Memory B cell (primary cell): ENCODE measurements around the gene ERCC4.

Source experiments
- ATAC-seq: fragments of 150-1000 bp; cut with Tn5 transposase; 2 replicates; pipeline ENCODE4 v1.10.0; 2021; ENCODE audit warnings: low read depth, mild to moderate bottlenecking, moderate library complexity
- DNase-seq, 2 donors: peaks; one replicate each; pipeline ENCODE4 v3.0.0; 2022; ENCODE audit warnings: low spot score in 2 of 2
- H3K27ac Mint-ChIP-seq: one replicate; pipeline ENCODE4 v1.8.0; 2022; ENCODE audit warnings: mild to moderate bottlenecking, moderate library complexity, mixed read lengths
- H3K27me3 Mint-ChIP-seq: one replicate; pipeline ENCODE4 v1.8.0; 2022; ENCODE audit warnings: mixed read lengths
- H3K36me3 Mint-ChIP-seq: one replicate; pipeline ENCODE4 v1.8.0; 2022; ENCODE audit warnings: mild to moderate bottlenecking, mixed read lengths
- H3K4me1 Mint-ChIP-seq: one replicate; pipeline ENCODE4 v1.8.0; 2022; ENCODE audit warnings: mixed read lengths
- H3K4me3 Mint-ChIP-seq: one replicate; pipeline ENCODE4 v1.8.0; 2022; ENCODE audit warnings: mild to moderate bottlenecking, moderate library complexity, mixed read lengths
- H3K9me3 Mint-ChIP-seq: one replicate; pipeline ENCODE4 v1.8.0; 2022; ENCODE audit warnings: mixed read lengths

Gene ERCC4

DNA sequence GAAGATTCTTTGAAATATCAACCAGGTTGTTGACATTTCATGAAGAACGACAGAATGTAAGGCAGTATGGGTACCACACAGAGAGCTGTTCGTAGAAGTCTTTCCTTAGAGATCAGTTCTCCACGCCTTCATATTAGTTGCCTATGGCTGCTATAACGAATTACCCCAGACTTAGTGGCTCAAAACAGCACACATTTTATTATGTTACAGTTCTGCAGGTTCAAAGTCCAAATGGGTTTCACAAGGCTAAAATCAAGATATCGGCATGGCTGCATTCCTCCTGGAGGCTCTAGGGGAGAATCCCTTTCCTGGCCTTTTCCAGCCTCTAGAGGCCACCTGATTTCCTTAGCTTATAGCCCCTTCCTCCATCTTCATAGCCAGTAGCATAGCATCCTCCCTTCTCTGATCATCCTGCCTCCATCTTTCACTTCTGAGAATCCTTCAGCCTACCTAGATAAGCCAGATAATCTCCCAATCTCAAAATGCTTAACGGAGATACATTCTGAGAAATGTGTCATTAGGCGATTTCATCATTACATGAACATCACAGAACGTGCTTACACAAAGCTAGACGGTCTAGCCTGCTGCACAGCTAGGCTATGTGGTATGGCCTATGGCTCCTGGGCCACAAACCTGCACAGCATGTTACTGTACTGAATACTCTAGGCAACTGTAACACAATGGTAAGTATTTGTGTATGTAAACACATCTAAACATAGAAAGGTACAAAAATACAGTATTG is 26.0 kb downstream of the ERCC4 start:
- H3K9me3 Mint-ChIP-seq: peaks cover 1% of the 10 kb centered on the region
- peaks cover 37% of the 10 kb centered on the region for H3K36me3 Mint-ChIP-seq
- peaks cover 3% of the 10 kb centered on the region for H3K4me1 Mint-ChIP-seq
- no peaks in the 10 kb centered on the region for H3K27me3 Mint-ChIP-seq
- H3K27ac Mint-ChIP-seq: no peak overlapping the region
- ATAC-seq: no peak
- H3K4me3 Mint-ChIP-seq: no peak overlapping the region
- no peak for DNase-seq

DNA sequence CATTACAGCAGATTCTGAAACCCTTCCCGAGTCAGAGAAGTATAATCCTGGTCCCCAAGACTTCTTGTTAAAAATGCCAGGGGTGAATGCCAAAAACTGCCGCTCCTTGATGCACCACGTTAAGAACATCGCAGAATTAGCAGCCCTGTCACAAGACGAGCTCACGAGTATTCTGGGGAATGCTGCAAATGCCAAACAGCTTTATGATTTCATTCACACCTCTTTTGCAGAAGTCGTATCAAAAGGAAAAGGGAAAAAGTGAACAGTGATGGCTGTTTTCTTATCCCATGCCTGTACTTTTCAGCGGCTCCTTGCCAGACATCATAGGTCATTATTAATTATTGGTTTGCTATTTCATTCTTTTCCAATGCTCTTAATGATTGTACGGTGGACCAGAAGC is 28.1 kb downstream of the ERCC4 start:
- Mint-ChIP-seq H3K36me3 (peaks cover 37% of the 10 kb centered on the region), H3K27me3 (no peaks in the 10 kb centered on the region), H3K4me3 (no peak overlapping the region), H3K4me1 (no peaks in the 10 kb centered on the region), H3K27ac (no peak overlapping the region), H3K9me3 (no peaks in the 10 kb centered on the region)
- no peak for ATAC-seq
- no peak for DNase-seq

DNA sequence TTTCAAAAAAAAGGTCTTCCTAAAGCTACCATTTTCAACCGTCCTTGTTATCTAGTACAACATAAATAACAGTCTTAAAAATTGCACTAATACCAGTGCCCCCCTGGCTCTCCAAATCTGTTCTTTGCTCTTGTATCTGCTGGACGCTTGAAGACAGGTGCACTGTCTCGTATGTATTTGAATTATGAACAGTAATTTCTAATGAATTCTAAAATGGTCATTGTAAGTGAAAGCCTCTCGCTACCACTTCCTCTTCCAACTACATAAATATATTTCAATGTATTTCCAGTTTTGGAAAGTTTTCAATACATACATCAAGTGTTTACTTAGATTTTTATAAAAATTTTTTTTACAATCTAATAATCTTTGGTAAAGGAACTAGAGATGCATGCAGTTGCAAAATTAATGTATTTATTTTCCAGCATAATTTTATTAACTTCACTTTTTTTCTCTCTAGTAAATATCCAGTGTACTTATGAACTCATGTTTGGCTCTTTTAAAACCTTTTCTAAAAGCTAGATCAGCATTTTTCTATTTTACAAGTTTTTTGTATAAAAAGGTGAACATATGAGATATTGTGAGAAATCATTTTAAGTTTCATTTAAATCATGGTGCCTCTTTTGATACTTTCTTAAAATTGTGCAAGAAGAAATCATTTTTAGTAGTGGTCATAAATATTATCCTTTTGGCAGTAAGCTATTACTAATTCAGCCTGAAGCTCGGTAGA is 31.0 kb downstream of the ERCC4 start:
- Mint-ChIP-seq H3K4me3 (no peak overlapping the region), H3K9me3 (no peaks in the 10 kb centered on the region), H3K36me3 (peaks cover 21% of the 10 kb centered on the region), H3K4me1 (peaks cover 3% of the 10 kb centered on the region), H3K27me3 (peaks cover 2% of the 10 kb centered on the region), H3K27ac (no peak overlapping the region)
- DNase-seq (no peak), ATAC-seq (no peak)

DNA sequence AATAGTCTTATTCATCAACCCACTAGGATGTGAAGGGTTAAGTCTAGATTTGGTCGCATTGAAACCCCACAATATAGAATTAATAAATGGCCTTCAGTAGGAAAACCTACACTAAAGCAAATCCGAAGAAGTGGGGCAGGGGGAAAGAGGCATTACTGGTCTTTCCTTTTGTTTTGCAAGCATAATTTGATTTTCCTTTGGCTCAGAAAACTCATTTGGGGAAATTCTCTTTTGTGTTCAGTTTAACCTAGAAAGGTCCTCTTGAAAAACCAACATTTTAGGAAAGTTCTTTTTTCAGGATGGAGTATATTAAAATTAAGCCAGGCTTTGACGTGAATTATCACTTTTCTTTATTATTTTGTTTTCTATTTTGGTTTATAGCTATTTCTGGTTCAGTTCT is 31.7 kb downstream of the ERCC4 start:
- Mint-ChIP-seq H3K27ac (no peak overlapping the region), H3K36me3 (peaks cover 16% of the 10 kb centered on the region), H3K4me3 (no peak overlapping the region), H3K9me3 (no peaks in the 10 kb centered on the region), H3K27me3 (peaks cover 2% of the 10 kb centered on the region), H3K4me1 (peaks cover 10% of the 10 kb centered on the region)
- no peak for ATAC-seq
- DNase-seq: no peak

DNA sequence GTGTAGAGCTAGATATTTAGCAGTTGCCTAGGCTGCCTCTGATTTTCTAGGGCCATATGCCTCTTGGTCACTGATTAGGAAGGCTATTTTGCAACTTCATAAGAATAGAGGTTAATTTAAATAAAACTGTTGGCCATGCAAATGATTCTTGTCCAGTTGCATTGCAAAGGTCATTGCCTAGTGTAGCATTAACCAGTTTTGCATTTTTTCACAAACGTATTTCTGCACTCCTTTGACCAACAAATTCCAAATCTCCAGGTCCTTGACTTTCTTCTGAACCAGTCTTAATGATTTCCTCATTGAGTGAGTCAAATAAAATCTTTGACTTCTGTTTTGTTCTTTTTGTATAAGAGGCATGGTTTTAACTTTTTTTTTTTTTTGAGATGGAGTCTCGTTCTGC is 33.5 kb downstream of the ERCC4 start:
- no peak overlapping the region for H3K4me3 Mint-ChIP-seq
- peaks cover 4% of the 10 kb centered on the region for H3K27me3 Mint-ChIP-seq
- DNase-seq (no peak), ATAC-seq (no peak)
- no peak overlapping the region for H3K27ac Mint-ChIP-seq
- H3K36me3 Mint-ChIP-seq: peaks cover 6% of the 10 kb centered on the region
- H3K9me3 Mint-ChIP-seq: no peaks in the 10 kb centered on the region
- H3K4me1 Mint-ChIP-seq: peaks cover 19% of the 10 kb centered on the region

DNA sequence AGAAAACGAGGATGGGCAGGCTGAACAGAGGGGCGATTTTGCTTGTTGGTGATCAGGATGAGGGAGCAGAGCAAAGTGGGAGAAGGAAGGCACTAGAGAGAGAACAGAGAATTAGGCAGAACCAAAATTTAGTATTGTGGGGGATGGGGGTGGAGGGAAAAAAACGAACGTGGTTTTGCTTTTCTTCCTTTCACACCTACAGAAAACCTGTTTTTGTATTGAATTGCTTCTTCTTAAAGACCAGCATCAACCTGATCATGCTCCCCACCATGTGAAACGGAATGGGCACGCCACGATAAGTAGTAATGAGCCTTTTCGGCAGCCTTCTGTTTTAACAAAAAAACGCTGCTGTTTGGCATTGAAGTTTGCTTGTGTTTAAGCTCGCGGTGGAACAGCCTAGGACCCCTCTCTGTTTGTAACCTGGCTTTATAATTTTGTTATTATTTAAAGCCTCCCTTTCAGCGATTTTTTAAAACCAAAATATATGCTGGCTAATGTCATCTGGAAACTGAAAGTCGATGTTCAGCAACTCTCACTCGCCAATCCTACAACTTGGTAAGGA is 36.8 kb downstream of the ERCC4 start:
- H3K9me3 Mint-ChIP-seq: no peaks in the 10 kb centered on the region
- H3K4me1 Mint-ChIP-seq: peaks cover 19% of the 10 kb centered on the region
- H3K27ac Mint-ChIP-seq: peak overlapping the region; percentile 25
- peak overlapping the region; percentile 86 for H3K4me3 Mint-ChIP-seq
- H3K27me3 Mint-ChIP-seq: peaks cover 7% of the 10 kb centered on the region
- DNase-seq: no peak
- no peaks in the 10 kb centered on the region for H3K36me3 Mint-ChIP-seq
- ATAC-seq: peak; percentile 38

DNA sequence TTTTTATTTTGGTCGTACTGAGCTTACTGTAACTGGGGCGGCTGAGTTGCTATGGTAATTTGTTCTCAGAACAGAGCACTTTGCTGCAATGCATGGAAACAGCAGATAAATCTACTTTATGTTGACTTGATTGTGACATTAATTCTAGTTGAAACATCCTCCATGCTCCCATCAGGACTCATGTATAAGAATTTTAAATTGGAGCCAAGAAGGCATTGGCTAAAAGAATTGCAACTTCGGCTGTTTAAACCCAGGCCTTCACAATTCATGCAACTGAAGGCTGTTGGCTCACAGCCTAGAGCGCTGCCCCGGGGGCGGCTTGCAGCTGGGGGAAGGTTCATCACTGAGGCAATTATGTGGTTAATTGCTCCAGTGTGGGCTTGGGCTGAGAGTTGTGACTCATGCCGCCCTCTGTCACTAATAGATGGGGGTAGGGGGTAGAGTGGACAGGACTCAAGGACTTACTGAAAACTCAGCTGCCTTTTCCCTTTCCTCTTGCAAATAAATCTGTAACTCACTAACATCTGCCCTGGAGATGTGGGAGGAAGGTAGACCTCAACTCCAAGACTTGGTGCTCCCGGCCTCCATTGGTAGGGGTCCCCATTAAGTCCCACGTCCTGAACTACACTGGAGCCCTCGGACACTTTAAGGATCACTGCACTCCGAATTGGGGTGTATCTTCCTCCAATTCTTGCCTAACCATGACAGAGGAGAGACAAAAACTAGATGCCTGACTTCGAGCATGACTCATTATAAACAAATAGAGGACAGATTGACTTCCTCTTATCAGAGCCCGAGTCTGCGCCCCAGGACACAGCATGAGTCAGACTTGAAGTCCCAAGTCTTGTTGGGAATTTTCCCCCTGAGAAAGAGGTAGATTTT is 37.5 kb downstream of the ERCC4 start:
- H3K27ac Mint-ChIP-seq: no peak overlapping the region
- DNase-seq (peak in 1 of 2 donors; percentile 7), ATAC-seq (peak; percentile 91)
- H3K4me1 Mint-ChIP-seq: peaks cover 19% of the 10 kb centered on the region
- peaks cover 7% of the 10 kb centered on the region for H3K27me3 Mint-ChIP-seq
- H3K4me3 Mint-ChIP-seq: peak overlapping the region; percentile 86
- H3K9me3 Mint-ChIP-seq: peaks cover 3% of the 10 kb centered on the region
- H3K36me3 Mint-ChIP-seq: no peaks in the 10 kb centered on the region

DNA sequence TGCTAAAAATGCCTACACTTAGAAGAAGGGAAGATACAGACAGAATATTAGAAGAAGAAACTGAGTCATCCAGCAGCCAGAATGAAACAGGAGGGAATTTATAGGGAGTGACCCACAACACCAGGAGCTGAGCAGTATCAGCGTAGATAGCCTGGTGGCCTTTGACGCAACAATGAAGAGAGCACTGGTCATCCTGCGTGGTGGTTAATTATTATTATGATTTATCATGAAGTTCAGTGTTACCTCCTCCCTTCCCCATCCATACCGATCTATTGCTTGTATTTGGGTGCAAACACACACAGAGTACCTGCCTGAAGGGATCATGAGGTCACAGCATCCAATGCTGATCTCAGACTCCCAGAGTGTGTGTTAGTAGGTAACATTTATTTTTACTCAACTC is 38.5 kb downstream of the ERCC4 start:
- DNase-seq (no peak), ATAC-seq (no peak)
- Mint-ChIP-seq H3K9me3 (peaks cover 3% of the 10 kb centered on the region), H3K4me1 (peaks cover 19% of the 10 kb centered on the region), H3K4me3 (no peak overlapping the region), H3K27ac (no peak overlapping the region), H3K27me3 (peaks cover 7% of the 10 kb centered on the region), H3K36me3 (no peaks in the 10 kb centered on the region)

DNA sequence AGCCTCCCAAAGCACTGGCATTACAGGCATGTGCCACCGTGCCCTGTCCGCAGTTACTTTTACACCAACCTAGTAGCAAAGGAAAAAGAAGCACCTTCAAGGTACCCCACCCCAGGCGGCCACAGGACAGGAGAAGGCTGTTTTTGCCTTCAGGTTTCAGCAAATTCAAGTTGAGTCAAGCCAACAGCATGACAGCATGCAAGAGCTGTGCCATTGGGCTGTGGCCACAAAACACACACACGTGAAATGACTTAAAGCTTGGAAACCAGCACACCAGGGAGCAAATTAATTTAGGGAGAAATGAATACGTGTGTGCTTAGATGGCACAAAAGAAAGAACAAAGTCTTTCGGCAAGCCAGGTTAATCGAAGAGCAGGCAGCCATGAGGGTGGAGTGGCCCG is 39.7 kb downstream of the ERCC4 start:
- ATAC-seq: no peak
- Mint-ChIP-seq H3K27ac (no peak overlapping the region), H3K27me3 (peaks cover 7% of the 10 kb centered on the region)

DNA sequence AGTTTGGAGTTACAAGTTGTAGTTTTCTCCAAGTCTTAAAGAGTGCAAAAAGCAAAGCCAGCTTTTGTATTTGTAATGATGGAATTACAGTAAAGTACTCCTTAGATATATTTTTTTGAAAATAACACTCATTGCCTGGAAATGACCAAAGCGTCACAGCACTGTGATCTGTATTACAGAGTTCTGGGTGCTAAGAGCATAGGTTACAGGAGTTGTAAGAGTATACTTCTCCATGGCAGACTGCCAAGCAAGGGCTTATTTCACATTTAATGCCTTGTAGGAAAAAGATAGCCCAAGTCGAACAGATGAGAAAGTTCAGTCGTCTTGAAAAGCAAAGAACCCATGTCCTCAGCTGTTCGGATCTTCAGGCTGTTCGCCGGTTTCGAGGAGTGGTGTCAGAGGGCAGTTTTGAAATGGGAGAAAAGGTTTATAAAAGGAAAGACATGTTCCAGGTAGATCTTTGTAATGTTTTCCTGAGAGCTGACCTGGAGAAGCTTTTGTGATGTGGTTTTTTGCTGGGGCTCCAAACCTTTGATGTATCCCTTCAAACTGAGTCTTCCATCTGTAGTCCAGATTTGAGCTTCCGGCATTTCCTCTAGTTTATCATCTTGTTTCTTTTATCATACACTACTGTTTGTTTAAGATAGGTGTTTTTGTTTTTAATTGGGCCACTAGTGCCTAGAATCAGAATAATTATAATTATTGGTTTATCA is 41.3 kb downstream of the ERCC4 start:
- Mint-ChIP-seq H3K4me1 (peaks cover 13% of the 10 kb centered on the region), H3K36me3 (no peaks in the 10 kb centered on the region), H3K4me3 (no peak overlapping the region), H3K27ac (no peak overlapping the region), H3K9me3 (peaks cover 3% of the 10 kb centered on the region), H3K27me3 (peaks cover 6% of the 10 kb centered on the region)
- ATAC-seq (no peak), DNase-seq (no peak)

More for the DNA sequence above, 39.7 kb downstream of the ERCC4 start:
- H3K9me3 Mint-ChIP-seq: peaks cover 3% of the 10 kb centered on the region
- DNase-seq: no peak
- no peak overlapping the region for H3K4me3 Mint-ChIP-seq
- peaks cover 19% of the 10 kb centered on the region for H3K4me1 Mint-ChIP-seq
- H3K36me3 Mint-ChIP-seq: no peaks in the 10 kb centered on the region

DNA sequence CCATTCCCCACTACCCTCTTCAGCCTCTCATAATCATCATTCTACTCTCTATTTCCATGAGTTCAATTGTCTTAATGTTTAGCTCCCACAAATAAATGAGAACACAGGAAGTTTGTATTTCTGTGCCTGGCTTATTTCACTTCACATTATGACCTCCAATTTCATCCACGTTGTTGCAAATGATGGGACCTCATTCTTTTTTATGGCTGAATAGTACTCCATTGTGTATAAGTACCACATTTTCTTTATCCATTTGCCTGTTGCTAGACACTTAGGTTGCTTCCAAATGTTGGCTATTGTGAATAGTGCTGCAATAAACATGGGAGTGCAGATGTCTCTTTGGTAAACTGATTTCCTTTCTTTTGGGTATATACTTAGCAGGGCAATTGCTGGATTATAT is 42.3 kb downstream of the ERCC4 start:
- Mint-ChIP-seq H3K9me3 (peaks cover 5% of the 10 kb centered on the region), H3K4me3 (no peak overlapping the region), H3K36me3 (no peaks in the 10 kb centered on the region), H3K27me3 (peaks cover 6% of the 10 kb centered on the region), H3K27ac (no peak overlapping the region), H3K4me1 (peaks cover 8% of the 10 kb centered on the region)
- ATAC-seq (no peak), DNase-seq (no peak)

DNA sequence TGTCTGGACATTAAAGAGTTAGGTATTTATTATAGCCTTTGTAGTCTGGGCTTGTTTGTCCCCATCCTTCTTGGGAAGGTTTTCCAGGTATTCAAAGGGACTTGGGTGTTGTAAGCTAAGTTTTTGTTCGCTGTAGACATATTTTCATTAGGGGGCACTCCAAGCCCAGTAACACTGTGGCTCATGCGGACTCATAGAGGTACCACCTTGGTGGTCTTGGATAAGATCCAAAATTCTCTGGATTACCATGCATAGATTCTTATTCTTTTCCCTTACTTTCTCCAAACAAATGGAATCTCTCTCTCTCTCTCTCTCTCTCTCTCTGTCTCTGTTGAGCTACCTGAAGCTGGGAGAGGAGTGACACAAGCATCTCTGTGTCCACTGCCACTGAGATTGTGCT is 48.9 kb downstream of the ERCC4 start:
- no peaks in the 10 kb centered on the region for H3K4me1 Mint-ChIP-seq
- ATAC-seq: no peak
- H3K36me3 Mint-ChIP-seq: peaks cover 3% of the 10 kb centered on the region
- H3K27me3 Mint-ChIP-seq: peaks cover 13% of the 10 kb centered on the region
- H3K9me3 Mint-ChIP-seq: peaks cover 13% of the 10 kb centered on the region
- H3K27ac Mint-ChIP-seq: no peak overlapping the region
- DNase-seq: no peak
- peak overlapping the region; percentile 25 for H3K4me3 Mint-ChIP-seq

DNA sequence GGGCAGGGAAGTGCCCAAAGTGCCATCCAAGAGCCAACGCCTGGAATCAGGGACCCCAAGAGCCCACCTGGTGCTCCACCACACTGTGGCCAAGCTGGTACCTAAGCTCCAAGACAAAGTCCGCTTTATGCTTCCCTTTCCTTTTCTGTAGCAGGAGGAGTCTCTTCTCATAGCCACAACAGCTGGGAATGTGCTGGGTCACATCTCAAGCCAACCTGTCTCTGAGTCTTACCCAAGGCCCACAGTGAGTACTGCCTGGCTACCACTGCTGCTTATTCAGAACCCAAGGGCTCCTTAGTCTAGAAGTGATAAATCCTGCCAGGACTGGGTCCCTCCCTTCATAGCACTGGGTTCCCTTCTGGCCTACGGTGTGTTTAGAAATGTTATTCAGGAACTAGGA is 49.8 kb downstream of the ERCC4 start:
- ATAC-seq: no peak
- no peak overlapping the region for H3K27ac Mint-ChIP-seq
- peaks cover 3% of the 10 kb centered on the region for H3K36me3 Mint-ChIP-seq
- peaks cover 13% of the 10 kb centered on the region for H3K27me3 Mint-ChIP-seq
- no peaks in the 10 kb centered on the region for H3K4me1 Mint-ChIP-seq
- DNase-seq: no peak
- H3K9me3 Mint-ChIP-seq: peaks cover 13% of the 10 kb centered on the region
- no peak overlapping the region for H3K4me3 Mint-ChIP-seq
